HUES64 (cell line): Measurements from ENCODE around the gene U2AF1L4.
A peak's percentile ranks its signal among the peaks of the same experiment; 100 is the strongest.

Source experiments
- H3K27ac ChIP-seq: 2 replicates; pipeline ENCODE4 v1.7.0; 2013; ENCODE audit warnings: low read depth, low read length, inconsistent platforms
- H3K27me3 ChIP-seq: 2 replicates; pipeline ENCODE4 v1.6.1; 2013; ENCODE audit warnings: mild to moderate bottlenecking, low read length; ENCODE audit not compliant: insufficient read depth
- H3K36me3 ChIP-seq: 2 replicates; pipeline ENCODE4 v1.6.1; 2013; ENCODE audit warnings: mild to moderate bottlenecking, low read length; ENCODE audit not compliant: insufficient read depth
- H3K4me1 ChIP-seq: 2 replicates; pipeline ENCODE4 v1.6.1; 2013; ENCODE audit warnings: mild to moderate bottlenecking, low read length, moderate library complexity; ENCODE audit not compliant: insufficient read depth
- H3K4me3 ChIP-seq: 2 replicates; pipeline ENCODE4 v1.5.1; 2013; ENCODE audit warnings: mild to moderate bottlenecking, low read length, moderate library complexity
- H3K9ac ChIP-seq: 2 replicates; pipeline ENCODE4 v1.6.1; 2013; ENCODE audit warnings: mild to moderate bottlenecking, low read depth, low read length
- H3K9me3 ChIP-seq: 2 replicates; pipeline ENCODE4 v1.6.1; 2013; ENCODE audit warnings: low read depth, low read length; ENCODE audit not compliant: insufficient read depth
- WGBS: fragments of 150-250, 120-280 bp; methylation state at CpG from one replicate; pipeline ENCODE4 v1.1.7; 2013; ENCODE audit warnings: missing lambda C conversion rate; 5-methylcytosine and 5-hydroxymethylcytosine counted together

U2AF1L4 gene

DNA sequence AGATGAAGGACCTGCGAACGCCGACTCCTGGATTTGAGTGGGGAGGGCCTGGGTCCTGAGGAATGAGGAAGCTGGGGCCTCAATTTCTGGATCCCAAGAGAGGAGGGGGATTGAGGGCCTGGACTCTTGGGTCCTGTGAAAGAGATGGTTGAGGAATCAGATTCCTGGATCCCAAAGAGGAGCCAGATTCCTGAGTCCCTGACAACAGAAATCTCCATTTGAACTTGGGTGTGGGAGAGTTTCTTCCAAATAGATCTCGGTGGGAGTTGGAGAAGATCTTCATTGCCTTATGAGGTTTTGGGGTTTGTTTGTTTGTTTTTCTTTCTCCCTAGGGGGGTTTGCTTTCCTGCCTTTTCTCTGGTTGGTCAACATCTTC, 857 bp upstream of the U2AF1L4 start:
- peak overlapping the region; percentile 72 for H3K9ac ChIP-seq
- no peaks in the 10 kb centered on the region for H3K27me3 ChIP-seq
- peak overlapping the region; percentile 72 for H3K4me3 ChIP-seq
- peaks cover 9% of the 10 kb centered on the region for H3K36me3 ChIP-seq
- H3K27ac ChIP-seq = peak overlapping the region; percentile 8; the same call in 1 of the 2 replicates
- H3K4me1 ChIP-seq = no peaks in the 10 kb centered on the region; the same call in 1 of the 2 replicates
- 27% methylated on average over 4 of the region's 4 CpGs for WGBS
- H3K9me3 ChIP-seq = no peaks in the 10 kb centered on the region

DNA sequence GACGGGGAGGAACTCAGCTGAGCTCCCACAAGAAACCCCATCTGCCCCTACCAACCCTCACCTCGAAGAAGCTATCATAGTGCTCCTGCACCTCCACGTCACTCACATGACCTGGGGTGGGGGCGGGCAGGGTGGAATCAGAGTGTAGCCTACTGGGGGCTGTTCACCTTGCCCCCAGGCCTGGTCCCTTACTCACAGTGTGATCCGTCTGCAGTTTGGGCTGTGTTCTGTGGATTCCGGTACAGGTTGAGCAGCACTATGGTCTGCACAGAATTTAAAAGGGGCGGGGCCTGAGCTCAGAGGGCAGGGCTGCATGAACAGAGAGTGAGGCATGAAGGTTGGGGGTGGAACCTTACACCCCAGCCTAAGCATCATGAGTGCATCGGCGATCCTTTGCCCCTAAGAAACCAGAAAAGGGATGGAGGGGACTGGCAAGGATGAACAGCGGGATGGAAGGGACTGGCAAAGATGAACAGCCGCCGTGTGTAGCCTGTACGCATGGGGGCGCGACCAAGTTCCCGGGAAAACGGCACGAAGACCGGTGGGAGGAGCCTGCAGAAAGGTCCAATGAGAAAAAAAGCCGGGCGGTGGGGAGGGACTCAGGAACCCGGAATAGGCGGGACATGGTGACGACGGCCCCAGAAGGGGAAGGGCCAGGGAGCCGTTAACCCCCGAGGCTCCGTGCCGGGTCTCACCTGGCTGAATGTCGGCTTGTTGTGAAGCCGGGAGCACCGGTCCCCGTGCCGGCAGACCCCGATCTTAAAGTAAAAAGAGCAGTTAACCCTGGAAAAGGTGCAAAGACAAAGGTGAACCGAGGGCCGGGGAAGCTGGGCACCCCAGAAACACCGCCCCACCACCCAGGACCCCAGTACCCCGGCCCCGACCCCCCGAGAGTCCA, 539 bp downstream of the U2AF1L4 start:
- Histone ChIP-seq H3K9ac (peak overlapping the region; percentile 78), H3K27me3 (no peaks in the 10 kb centered on the region), H3K9me3 (no peaks in the 10 kb centered on the region), H3K36me3 (peaks cover 9% of the 10 kb centered on the region), H3K4me3 (peak overlapping the region; percentile 72), H3K4me1 (no peaks in the 10 kb centered on the region; the same call in 1 of the 2 replicates), H3K27ac (peak overlapping the region; percentile 98)
- WGBS = 8% methylated on average over 41 of the region's 41 CpGs

DNA sequence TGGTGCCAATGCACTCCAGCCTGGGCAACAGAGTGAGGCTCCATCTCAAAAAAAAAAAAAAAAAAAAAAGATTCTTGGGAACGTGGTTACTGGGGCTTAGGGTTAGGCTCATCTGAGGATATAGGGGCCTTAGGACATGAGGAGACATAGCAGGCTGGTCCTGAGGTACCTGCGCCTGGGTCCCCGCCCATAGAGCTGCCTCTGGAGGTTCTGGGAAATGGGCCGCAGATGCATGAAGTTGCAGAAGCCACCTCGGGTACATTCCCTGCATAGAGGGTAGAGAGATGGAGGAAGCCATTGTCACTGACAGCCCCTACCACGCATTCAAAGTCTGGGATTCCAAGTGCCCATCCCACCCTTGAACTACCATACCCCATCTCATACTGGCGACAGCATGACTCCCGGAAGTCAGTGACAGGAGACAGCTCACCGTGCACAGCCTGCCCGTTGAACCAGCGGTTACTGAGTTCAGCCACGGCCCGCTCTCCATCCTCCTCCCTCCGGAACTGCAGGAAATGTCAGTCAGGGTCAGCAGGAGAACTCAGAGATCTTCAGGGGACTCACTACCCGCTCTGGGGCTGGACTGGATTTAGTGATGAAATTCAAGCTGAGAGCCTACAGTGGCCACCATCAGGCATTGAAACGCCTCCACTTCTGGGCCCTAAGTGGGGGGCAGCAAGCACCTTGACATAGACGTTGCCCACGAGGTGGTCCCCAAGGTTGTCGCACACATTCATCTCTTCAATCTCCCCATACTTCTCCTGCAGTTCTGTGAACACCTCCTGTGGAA, 1.4 kb downstream of the U2AF1L4 start:
- H3K4me1 ChIP-seq = no peaks in the 10 kb centered on the region; the same call in 1 of the 2 replicates
- H3K27ac ChIP-seq = no peak overlapping the region
- H3K27me3 ChIP-seq = no peaks in the 10 kb centered on the region
- peak overlapping the region; percentile 72 for H3K4me3 ChIP-seq
- whole genome bisulfite sequencing = 92% methylated on average over 19 of the region's 19 CpGs
- peaks cover 13% of the 10 kb centered on the region for H3K36me3 ChIP-seq
- no peak overlapping the region for H3K9ac ChIP-seq
- H3K9me3 ChIP-seq = no peaks in the 10 kb centered on the region

DNA sequence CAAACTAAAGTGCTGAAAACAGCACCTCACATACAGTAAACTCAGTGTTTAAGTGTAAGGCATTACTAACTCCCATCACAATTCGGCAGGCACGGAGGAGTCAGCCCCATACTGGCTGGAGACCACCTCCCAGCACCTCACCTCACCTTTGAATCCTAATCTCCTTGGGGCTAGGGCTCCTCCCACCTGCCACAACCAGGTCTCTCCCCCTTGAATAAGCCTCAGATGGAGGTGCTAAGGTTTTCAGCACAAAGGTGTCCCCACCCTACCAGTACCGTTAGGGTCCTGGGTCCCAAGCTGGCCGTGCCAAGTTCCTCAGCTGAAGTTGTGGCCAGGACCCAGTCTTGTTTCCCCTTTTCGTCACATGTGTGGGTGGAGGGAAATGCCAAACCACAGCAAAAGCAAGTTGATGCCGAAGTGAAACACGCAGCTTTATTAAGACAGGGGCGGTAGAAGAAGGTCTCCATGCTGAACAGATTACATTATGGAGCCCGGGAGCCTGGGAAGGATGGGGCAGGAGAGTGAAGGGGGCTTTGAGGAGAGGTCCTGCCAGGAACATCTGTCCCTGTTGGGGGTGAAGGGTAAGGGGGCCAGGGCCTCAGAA, 3.0 kb downstream of the U2AF1L4 start, which contains the start of gene IGFLR1:
TSS of gene IGFLR1 (minus strand) at position 332 of the 604 bp plus-strand sequence. CDS start 1,272 bp downstream, outside the sequence.
- Histone ChIP-seq H3K27ac (no peak within 1 kb of the TSS), H3K4me3 (peak within 1 kb of the TSS; percentile 86), H3K36me3 (peaks cover 27% of the 10 kb centered on the region), H3K4me1 (no peaks in the 10 kb centered on the region; the same call in 1 of the 2 replicates), H3K9me3 (no peaks in the 10 kb centered on the region), H3K27me3 (no peaks in the 10 kb centered on the region), H3K9ac (no peak within 1 kb of the TSS)
- WGBS = 92% methylated on average over 9 of the region's 9 CpGs

DNA sequence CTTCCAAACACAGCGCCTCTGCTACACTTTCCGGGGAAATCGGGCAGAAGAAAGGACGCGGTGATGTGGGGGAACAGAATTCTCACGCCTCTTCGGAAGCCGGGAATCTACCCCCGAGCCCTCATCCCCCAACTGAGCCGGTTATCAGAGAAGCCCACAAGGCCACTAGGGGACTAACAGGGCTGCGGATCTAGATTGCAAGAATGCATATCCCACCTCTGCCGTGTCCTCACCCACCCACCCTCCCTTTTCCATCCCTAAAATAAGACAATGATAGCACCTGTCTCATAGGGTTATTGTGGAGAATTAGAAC, 4.1 kb downstream of the U2AF1L4 start:
- no peaks in the 10 kb centered on the region for H3K9me3 ChIP-seq
- H3K4me1 ChIP-seq = no peaks in the 10 kb centered on the region
- peak overlapping the region; percentile 65 for H3K9ac ChIP-seq
- no peaks in the 10 kb centered on the region for H3K27me3 ChIP-seq
- peaks cover 33% of the 10 kb centered on the region for H3K36me3 ChIP-seq
- 2% methylated on average over 12 of the region's 12 CpGs for WGBS
- H3K4me3 ChIP-seq = peak overlapping the region; percentile 86
- peak overlapping the region; percentile 91; the same call in 1 of the 2 replicates for H3K27ac ChIP-seq

DNA sequence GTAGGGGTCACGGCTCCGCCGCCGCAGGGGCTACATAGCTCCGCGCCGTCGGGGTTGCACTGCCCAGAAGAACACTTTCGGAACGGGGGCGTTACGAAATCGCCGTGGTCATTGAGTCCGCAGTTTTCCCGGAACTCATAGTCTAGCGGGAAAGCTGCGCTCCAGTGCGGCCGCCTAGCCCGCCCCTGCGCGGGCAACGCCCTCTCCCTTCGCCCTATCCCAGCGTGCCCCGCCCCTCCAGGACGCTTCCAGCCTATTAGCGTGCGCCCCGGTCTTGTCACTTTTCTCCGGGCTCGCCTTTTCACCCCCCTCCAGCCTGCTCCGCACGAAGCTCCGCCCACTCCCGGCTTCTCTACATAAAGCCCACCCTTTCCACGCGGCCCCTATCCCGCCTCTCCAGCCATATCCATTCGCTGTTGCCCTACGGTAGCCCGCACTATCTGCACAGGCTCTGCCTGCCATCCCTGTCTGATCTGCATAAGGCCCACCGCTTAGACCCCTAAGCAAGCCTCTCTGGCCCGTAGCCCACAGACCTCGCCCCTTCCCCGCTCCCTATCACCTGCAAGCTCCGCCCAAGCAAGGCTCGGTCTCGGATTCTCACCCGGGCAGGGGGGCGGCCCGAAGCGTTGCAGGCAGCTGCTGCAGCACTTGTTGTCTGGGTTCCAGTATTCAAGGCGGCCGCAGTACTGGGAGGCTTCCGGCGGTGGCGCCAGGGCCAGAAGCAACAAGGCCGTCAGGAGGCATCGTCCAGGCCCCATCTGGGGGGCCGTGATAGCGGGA, 4.6 kb downstream of the U2AF1L4 start:
- WGBS = under 1% methylated on average over 63 of the region's 63 CpGs
- Histone ChIP-seq H3K27ac (peak overlapping the region; percentile 91), H3K4me3 (peak overlapping the region; percentile 86), H3K9me3 (no peaks in the 10 kb centered on the region), H3K27me3 (no peaks in the 10 kb centered on the region), H3K36me3 (peaks cover 37% of the 10 kb centered on the region), H3K9ac (peak overlapping the region; percentile 79), H3K4me1 (no peaks in the 10 kb centered on the region)

DNA sequence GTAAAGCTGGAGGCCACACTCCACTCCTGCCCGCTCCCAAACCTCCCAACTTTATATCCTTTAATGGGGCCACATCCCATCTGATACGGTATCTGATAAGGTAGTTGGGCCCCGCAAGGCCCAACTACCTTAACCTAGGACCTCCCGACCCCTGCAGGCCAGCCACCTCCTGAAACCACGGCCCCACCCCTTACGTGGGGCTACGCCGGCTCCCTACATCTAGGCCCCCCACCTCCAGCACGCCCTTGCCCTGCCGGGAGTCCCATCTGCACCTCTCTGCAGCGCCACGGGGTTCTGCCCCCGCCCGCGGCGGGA, 5.2 kb downstream of the U2AF1L4 start:
- Histone ChIP-seq H3K4me3 (peak overlapping the region; percentile 86), H3K9me3 (no peaks in the 10 kb centered on the region), H3K4me1 (no peaks in the 10 kb centered on the region), H3K36me3 (peaks cover 42% of the 10 kb centered on the region), H3K27ac (peak overlapping the region; percentile 57; the same call in 1 of the 2 replicates), H3K27me3 (no peaks in the 10 kb centered on the region), H3K9ac (peak overlapping the region; percentile 79)
- 7% methylated on average over 16 of the region's 16 CpGs for WGBS

DNA sequence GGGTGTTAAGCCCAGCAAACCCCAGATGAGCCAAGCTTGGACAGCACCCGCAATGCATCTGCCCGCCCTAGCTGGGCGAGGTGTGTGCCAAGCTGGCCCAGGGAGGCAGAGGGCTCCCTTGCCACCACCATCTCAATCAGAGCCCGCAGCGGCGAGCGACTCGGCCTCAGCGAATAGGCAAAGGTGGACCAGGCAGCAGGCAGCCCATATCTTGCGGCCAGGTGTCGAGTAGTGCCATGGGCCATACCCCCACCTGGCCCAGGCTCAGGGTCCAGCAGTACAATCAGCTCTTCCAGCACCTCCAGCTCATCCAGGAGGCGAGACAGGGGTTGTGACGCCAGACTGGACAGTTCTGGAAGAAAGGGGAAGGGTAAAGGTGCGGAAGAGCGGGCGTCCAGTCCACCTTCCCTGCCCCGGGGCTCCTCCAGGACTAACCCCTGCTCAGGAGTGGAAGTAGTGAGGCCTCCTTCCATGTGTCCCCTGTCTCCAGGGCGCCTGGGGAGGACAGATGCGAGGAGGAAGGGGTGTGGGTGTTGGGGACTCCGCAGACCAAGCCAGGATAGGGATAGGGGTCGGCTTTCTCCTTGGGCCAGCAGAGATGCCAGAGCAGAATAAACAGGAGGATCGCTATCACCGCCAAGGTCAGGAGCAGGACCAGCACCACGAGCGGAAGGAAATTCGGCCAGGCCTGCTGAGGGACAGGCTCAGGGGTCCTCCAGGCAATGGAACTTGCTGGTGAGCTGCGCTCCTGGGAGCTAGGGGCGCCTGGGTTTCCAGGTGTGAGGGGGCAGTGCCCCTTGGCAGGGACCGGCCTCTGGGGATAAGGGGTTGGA, 5.7 kb downstream of the U2AF1L4 start:
- no peak overlapping the region for H3K27ac ChIP-seq
- peak overlapping the region; percentile 86 for H3K4me3 ChIP-seq
- no peaks in the 10 kb centered on the region for H3K4me1 ChIP-seq
- H3K9ac ChIP-seq = peak overlapping the region; percentile 79; the same call in 1 of the 2 replicates
- H3K9me3 ChIP-seq = no peaks in the 10 kb centered on the region
- whole genome bisulfite sequencing = 84% methylated on average over 29 of the region's 29 CpGs
- no peaks in the 10 kb centered on the region for H3K27me3 ChIP-seq
- H3K36me3 ChIP-seq = peaks cover 47% of the 10 kb centered on the region

DNA sequence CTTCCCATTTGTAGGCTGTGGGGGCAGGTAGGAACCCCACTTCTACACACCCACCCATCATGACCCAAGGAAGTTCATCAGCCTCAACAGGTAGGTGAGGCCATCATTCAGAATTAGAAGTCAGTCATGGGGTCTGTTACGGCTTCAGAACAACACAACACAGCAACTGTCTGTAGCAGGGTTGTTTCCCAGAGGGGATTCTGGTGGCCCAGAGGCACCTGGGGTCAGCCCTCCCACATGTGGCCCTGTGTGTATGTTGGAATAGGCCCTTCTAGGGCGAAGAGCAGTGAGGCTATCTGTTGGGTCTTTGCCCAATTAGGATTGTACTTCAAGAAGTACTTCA, 6.4 kb downstream of the U2AF1L4 start:
- H3K27ac ChIP-seq = no peak overlapping the region
- H3K27me3 ChIP-seq = no peaks in the 10 kb centered on the region
- 98% methylated on average over 2 of the region's 2 CpGs for WGBS
- H3K36me3 ChIP-seq = peaks cover 53% of the 10 kb centered on the region
- no peaks in the 10 kb centered on the region for H3K9me3 ChIP-seq
- H3K4me1 ChIP-seq = no peaks in the 10 kb centered on the region
- H3K9ac ChIP-seq = no peak overlapping the region
- H3K4me3 ChIP-seq = no peak overlapping the region
